Muscle layer of duodenum (tissue), 2 donors: Measurements from ENCODE around the gene NOC2L.
"Not testable (repeated sequence)": the region's sequence is repeated elsewhere in the genome, so short reads cannot be mapped to it uniquely, and the experiment has no call there.

Experiments
- H3K27ac ChIP-seq: one replicate; pipeline ENCODE4 v1.7.0; 2013; ENCODE audit warnings: mild to moderate bottlenecking, low read length
- H3K27me3 ChIP-seq: one replicate; pipeline ENCODE4 v1.7.0; 2013; ENCODE audit warnings: low read depth, mild to moderate bottlenecking, control low read depth, low read length
- H3K36me3 ChIP-seq, 2 donors: one replicate each; pipeline ENCODE4 v1.7.0; 2013; ENCODE audit warnings: low read length in 2 of 2, control low read depth in 1 of 2, mild to moderate bottlenecking in 1 of 2; ENCODE audit not compliant: insufficient read depth in 2 of 2, control insufficient read depth in 1 of 2
- H3K4me1 ChIP-seq, 2 donors: one replicate each; pipeline ENCODE4 v1.7.0; 2013; ENCODE audit warnings: low read length in 2 of 2, mild to moderate bottlenecking in 2 of 2, control low read depth in 1 of 2, moderate library complexity in 1 of 2; ENCODE audit not compliant: insufficient read depth in 2 of 2, control insufficient read depth in 1 of 2
- H3K4me3 ChIP-seq, 2 donors: one replicate each; pipeline ENCODE4 v1.7.0; 2013; ENCODE audit warnings: low read length in 2 of 2, low read depth in 1 of 2, mild to moderate bottlenecking in 1 of 2
- H3K9me3 ChIP-seq, 2 donors: one replicate each; pipeline ENCODE4 v1.7.0; 2013; ENCODE audit warnings: low read length in 2 of 2, control low read depth in 1 of 2, mild to moderate bottlenecking in 1 of 2; ENCODE audit not compliant: control insufficient read depth in 1 of 2
- donor health status: healthy.

The NOC2L gene

GRCh38 chr1:905811-906599 is 53.1 kb downstream of the NOC2L start:
- no peaks in the 10 kb centered on the region for H3K36me3 ChIP-seq
- H3K4me3 ChIP-seq = no peak overlapping the region
- H3K27ac ChIP-seq = no peak overlapping the region
- peaks cover 3% of the 10 kb centered on the region for H3K27me3 ChIP-seq
- no peaks in the 10 kb centered on the region for H3K9me3 ChIP-seq
- H3K4me1 ChIP-seq = peaks cover 0 to 26% of the 10 kb centered on the region in 2 donors

- Histone ChIP-seq H3K4me3 (peak overlapping the region in 1 of 2 donors; percentile 56), H3K9me3 (no peaks in the 10 kb centered on the region), H3K27me3 (peaks cover 3% of the 10 kb centered on the region), H3K36me3 (no peaks in the 10 kb centered on the region), H3K27ac (no peak overlapping the region), H3K4me1 (peaks cover 0 to 26% of the 10 kb centered on the region in 2 donors)
These were observed 53.8 kb downstream of the NOC2L start for GRCh38 chr1:905071-905749.

- Histone ChIP-seq H3K36me3 (no peaks in the 10 kb centered on the region), H3K4me1 (peaks cover 0 to 26% of the 10 kb centered on the region in 2 donors), H3K27me3 (peaks cover 3% of the 10 kb centered on the region), H3K9me3 (no peaks in the 10 kb centered on the region), H3K27ac (no peak overlapping the region), H3K4me3 (peak overlapping the region in 1 of 2 donors; percentile 56)
These were observed 54.6 kb downstream of the NOC2L start for GRCh38 chr1:904310-904950.

DNA sequence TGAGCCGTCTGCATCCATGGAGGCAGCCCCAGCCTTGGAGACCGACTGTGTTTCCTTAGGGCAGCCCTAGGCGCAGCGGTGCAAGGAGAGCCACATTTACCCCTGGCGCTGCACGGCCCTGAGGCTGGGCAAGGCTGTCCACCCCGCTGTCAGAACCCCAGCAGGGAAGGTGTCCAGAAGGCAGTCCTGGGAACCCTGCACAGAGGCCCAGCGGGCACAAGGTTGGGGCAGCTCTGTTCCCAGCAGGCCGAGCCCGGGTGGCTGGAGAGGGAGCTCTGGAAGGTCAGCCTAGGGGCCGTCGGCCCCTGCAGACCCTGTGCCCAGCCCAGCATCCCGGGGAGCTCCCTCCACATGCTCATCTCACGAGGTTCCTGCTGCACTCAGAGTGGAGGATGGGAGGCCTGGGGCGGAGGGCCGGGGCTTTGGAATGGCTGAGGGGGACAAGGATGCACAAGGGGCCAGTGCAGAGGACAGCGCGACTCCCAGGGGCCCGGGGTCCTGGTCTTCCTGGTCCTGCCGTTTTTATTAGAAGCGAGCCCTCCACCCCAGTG is 55.3 kb downstream of the NOC2L start:
- Histone ChIP-seq H3K4me1 (peaks cover 0 to 26% of the 10 kb centered on the region in 2 donors), H3K9me3 (no peaks in the 10 kb centered on the region), H3K27me3 (peaks cover 3% of the 10 kb centered on the region), H3K4me3 (no peak overlapping the region), H3K36me3 (no peaks in the 10 kb centered on the region), H3K27ac (no peak overlapping the region)

DNA sequence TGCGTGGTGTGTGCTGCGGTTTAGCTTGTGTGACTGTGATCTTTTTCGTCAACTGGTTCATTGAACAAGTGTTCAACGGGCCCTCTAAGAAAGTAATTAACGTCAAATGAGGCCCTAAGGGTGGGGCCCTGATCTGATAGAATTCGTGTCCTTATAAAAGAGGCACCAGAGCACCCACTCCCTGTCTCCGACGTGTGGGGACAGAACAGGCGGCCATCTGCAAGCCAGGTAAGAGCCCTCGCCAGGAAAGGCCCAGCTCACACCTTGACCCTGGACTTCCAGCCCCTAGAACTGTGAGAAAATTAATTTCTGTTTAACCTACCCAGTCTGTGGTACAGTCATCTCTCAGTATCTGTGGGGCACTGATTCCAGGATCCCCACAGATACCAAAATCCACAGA is 55.8 kb downstream of the NOC2L start:
- peaks cover 0 to 26% of the 10 kb centered on the region in 2 donors for H3K4me1 ChIP-seq
- H3K4me3 ChIP-seq = no peak overlapping the region
- no peaks in the 10 kb centered on the region for H3K36me3 ChIP-seq
- no peaks in the 10 kb centered on the region for H3K9me3 ChIP-seq
- H3K27me3 ChIP-seq = peaks cover 3% of the 10 kb centered on the region
- no peak overlapping the region for H3K27ac ChIP-seq

- Histone ChIP-seq H3K27ac (no peak overlapping the region), H3K27me3 (peaks cover 3% of the 10 kb centered on the region), H3K4me3 (no peak overlapping the region), H3K9me3 (no peaks in the 10 kb centered on the region), H3K36me3 (no peaks in the 10 kb centered on the region), H3K4me1 (peaks cover 0 to 26% of the 10 kb centered on the region in 2 donors)
These were observed 56.3 kb downstream of the NOC2L start for GRCh38 chr1:902802-903201.

GRCh38 chr1:901108-901859 is 57.8 kb downstream of the NOC2L start:
- H3K4me1 ChIP-seq = peaks cover 0 to 19% of the 10 kb centered on the region in 2 donors

DNA sequence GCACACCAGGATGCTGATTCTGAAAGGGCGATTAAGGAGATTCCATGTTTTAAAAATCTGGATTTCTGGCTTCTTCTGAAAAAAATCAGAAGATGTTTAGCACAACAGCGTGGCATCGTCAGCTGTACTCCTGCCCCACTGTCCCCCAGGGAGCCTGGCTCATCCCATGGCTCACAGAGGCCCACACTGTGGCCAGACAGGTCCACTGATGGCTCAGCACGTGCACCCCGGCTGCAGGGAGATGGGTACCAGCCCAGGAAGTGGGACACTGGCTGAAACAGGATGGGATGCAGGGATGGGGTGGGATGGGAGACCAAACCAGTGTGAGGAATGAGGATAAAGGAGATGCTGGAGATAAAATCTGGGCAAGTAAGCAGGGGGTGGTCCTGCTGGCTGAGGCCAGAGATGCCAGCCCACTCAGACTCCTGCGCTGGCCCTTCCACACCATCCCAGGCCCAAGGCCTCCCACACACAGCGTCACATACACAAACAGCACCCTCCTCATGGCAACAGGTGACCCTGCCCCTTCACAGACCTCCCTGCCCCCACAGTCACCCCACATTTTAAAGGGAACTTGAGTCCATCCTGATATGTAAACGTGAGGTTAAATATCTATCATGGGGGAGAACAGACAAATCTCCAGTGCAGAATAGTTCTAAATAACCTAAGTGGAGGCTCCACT is 59.3 kb downstream of the NOC2L start:
- Histone ChIP-seq H3K9me3 (no peaks in the 10 kb centered on the region), H3K4me1 (peaks cover 0 to 5% of the 10 kb centered on the region in 2 donors), H3K27me3 (no peaks in the 10 kb centered on the region), H3K4me3 (no peak overlapping the region), H3K27ac (no peak overlapping the region), H3K36me3 (no peaks in the 10 kb centered on the region)

More at GRCh38 chr1:901108-901859, 57.8 kb downstream of the NOC2L start:
- no peak overlapping the region for H3K4me3 ChIP-seq
- no peaks in the 10 kb centered on the region for H3K36me3 ChIP-seq
- no peaks in the 10 kb centered on the region for H3K9me3 ChIP-seq
- no peaks in the 10 kb centered on the region for H3K27me3 ChIP-seq
- no peak overlapping the region for H3K27ac ChIP-seq

DNA sequence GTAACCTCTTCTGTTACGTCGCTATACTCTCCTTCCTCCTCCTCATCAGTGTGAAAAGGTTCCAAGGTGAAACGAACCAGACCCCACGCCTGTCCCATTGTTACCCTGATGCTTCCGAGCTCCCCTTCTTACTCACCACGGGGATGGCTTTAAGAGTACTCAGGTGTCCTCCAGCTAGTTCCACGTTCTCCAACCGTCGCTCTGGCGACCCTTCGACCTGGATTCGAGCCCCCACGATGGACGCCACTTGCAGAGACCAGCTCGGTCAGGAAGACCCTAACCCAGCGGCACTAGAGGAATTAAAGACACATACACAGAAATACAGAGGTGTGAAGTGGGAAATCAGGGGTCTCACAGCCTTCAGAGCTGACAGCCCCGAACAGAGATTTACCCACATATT is 61.1 kb downstream of the NOC2L start:
- not testable (repeated sequence) for H3K4me3 ChIP-seq, H3K9me3 ChIP-seq, H3K36me3 ChIP-seq, H3K27ac ChIP-seq, H3K27me3 ChIP-seq, H3K4me1 ChIP-seq

DNA sequence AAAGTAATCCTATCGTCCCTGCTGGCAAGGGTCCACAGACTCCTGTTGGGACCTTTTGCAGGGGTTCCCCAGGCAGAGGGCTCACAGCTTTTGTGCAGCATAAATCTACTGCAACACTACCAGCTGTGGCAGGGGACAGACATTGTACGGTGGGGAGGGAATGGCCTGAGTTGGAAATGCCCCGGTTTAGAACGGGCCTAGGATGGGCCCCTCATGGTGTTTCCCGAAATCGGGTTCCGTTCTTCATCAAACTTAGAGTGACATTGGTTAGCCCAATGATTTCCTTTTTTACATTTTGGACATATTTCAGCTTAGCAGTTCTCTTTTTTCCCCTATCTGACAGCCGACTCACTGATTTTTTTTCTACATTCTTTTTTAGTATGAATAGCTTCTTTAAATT is 61.8 kb downstream of the NOC2L start:
- Histone ChIP-seq H3K27ac (no peak overlapping the region), H3K4me1 (no peaks in the 10 kb centered on the region), H3K36me3 (no peaks in the 10 kb centered on the region), H3K9me3 (no peaks in the 10 kb centered on the region), H3K27me3 (no peaks in the 10 kb centered on the region), H3K4me3 (no peak overlapping the region)
